LNCAP (cell line): ENCODE data around the gene WDR81.

Source experiments
- TF ChIP-seq, protein P1 (sequence below): fragments of 450-650 bp; IDR thresholded peaks from 2 replicates; pipeline ENCODE4 v1.5.1; 2017; ENCODE audit warnings: mild to moderate bottlenecking

Gene WDR81

GRCh38 chr17:1724351-1724868 lies at the start of gene WDR81:
Gene WDR81, plus strand, starts transcription at chr17:1724704. Its CDS starts 256 bp downstream, at chr17:1724960.
- TF ChIP-seq, protein P1, sequence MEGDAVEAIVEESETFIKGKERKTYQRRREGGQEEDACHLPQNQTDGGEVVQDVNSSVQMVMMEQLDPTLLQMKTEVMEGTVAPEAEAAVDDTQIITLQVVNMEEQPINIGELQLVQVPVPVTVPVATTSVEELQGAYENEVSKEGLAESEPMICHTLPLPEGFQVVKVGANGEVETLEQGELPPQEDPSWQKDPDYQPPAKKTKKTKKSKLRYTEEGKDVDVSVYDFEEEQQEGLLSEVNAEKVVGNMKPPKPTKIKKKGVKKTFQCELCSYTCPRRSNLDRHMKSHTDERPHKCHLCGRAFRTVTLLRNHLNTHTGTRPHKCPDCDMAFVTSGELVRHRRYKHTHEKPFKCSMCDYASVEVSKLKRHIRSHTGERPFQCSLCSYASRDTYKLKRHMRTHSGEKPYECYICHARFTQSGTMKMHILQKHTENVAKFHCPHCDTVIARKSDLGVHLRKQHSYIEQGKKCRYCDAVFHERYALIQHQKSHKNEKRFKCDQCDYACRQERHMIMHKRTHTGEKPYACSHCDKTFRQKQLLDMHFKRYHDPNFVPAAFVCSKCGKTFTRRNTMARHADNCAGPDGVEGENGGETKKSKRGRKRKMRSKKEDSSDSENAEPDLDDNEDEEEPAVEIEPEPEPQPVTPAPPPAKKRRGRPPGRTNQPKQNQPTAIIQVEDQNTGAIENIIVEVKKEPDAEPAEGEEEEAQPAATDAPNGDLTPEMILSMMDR = no peak

DNA sequence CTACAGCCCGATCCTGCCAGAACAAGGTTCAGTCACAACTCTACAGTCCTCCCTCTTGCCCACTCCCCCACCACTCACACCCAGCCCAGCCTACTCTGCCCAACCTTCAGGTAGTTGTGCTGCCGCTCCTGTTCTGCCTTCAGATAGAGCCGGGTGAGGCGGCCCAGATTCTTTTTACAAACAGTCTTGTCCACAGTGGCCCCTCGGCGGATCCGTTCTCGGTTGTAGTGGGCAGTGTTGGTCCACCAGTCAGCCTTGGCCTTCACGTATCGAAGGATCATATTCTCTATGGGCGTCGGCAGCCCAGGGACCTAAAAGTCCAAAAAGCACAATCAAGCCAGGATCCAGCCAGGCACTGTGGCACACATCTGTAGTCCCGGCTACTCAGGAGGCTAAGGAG lies 48.1 kb upstream of the WDR81 start:
- TF ChIP-seq, protein P1 = no peak

- TF ChIP-seq, protein P1 = no peak
Observed at GRCh38 chr17:1683459-1683858, 41.0 kb upstream of the WDR81 start.

DNA sequence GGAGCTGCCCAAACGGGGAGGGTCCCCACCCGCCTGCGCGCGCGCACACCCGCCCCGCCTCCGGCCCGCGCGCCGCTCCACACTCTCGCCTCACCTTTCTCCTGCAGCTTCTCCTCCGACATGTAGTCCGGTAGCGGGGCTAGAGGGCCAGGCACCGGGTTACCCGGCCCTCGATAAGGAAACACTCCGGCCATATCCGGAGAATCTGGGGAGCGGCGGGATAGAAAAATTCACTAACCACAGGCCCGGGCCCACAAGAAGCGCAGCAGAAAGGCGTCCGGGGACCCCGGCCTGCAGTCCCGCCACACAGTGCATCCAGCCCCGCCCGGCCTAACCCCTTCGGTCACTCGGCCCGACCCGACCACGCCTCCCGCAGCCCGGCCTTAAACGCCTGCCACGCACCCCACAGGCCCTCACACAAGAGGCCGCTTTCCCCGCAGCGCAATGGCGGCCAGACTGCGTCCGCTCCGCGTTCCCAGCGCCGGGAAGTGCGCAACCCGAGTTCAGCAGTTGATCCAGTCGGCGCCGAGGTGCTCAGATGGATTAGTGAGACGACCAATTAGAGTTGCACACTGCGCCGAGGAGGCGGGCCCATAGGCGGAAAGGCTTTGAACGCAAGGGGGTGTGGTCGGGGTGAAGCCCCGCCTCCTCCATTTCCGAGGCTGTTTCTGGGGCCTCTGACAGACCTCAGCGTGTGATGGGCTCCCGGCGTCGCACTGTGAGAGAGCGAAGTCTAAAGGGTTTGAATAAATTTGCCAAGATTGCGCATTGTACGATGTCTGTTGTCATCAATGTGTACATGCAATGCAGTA lies 39.9 kb upstream of the WDR81 start, which contains the start of gene PRPF8:
PRPF8 (minus strand) TSS at position 490 of the 812 bp plus-strand sequence; CDS start at position 194, 296 bp downstream.
- TF ChIP-seq, protein P1 = no peak

GRCh38 chr17:1686086-1686485 lies 38.4 kb upstream of the WDR81 start:
- TF ChIP-seq, protein P1 = no peak

DNA sequence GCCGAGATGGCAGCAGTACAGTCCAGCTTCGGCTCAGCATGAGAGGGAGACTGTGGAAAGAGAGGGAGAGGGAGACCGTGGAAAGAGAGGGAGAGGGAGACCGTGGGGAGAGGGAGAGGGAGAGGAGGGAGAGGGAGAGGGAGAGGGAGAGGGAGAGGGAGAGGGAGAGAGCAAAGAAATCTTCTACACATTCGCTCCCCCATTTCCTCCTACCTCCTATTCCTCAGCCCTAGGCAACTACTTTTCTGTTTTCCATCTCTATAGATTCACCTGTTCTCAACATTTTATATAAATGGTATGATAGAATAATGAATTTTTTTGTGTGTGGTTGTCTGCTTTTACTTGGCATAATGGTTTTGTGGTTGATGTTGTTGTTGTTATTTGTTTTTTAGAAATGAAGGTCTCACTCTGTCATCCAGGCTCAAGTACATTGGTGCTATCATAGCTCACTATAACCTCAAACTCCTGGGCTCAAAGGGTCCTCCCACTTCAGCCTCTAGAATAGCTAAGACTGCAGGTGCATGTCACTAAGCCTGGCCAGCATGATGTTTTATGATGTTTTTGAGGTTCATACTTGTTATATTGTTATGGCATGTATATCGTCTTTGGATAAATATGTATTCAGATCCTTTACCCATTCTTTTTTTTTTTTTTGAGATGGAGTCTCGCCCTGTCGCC lies 33.8 kb upstream of the WDR81 start:
- TF ChIP-seq, protein P1 = no peak

DNA sequence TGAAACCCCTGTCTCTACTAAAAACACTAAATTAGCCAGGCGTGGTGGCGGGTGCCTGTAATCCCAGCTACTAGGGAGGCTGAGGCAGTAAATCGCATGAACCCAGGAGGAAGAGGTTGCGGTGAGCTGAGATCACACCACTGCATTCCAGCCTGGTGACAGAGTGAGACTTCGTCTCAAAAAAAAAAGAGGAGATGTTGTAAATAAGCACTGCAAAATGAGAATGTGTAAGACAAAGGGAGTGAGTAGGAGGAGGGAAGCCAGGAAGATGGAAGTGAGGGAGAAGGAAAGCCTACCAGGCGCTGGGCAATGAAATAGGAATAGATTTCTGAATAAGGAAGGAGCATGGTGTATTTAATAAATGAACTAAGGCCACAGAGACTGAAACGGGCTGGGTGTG lies 31.2 kb upstream of the WDR81 start:
- TF ChIP-seq, protein P1 = no peak
